Pancreas (tissue), 10 donors: ENCODE results near the gene ZDHHC11B. TPM values are rescaled to one million over a fixed set of nuclear protein-coding genes. Genes with fewer than 3 reads are reported as not detected.
"Not testable (repeated sequence)": the region's sequence is repeated elsewhere in the genome, so short reads cannot be mapped to it uniquely, and the experiment has no call there.

Experiments
- ATAC-seq, 4 donors: fragments of 200-7000 bp; cut with Tn5 transposase; one replicate each; pipeline versions ENCODE4 v1.8.0 to v1.9.1; 2020; ENCODE audit warnings: mild to moderate bottlenecking in 4 of 4, moderate library complexity in 4 of 4
- DNase-seq, 6 donors: peaks; one replicate each; pipeline ENCODE4 v3.0.0-alpha.2; 2020
- FAIRE-seq: peaks from 2 replicates; lab custom pipeline; 2012; peaks lifted over from hg19 to GRCh38; lab: Jason Lieb, UNC
- H3K27ac ChIP-seq, 4 donors: fragments of 200-600 bp; sonication (generic); 1 replicate in 3 of 4; 2 replicates in 1 of 4; pipeline versions ENCODE4 v1.5.0 to v1.8.0; 2020
- H3K27me3 ChIP-seq, 4 donors: fragments of 200-600 bp; one replicate each; pipeline ENCODE4 v1.8.0; 2021
- H3K36me3 ChIP-seq, 3 donors: fragments of 200-600 bp; sonication (generic) in 1 of 3; one replicate each; pipeline versions ENCODE4 v1.5.0 to v1.8.0; 2020 to 2021
- H3K4me1 ChIP-seq, 3 donors: fragments of 200-600 bp; one replicate each; pipeline ENCODE4 v1.8.0; 2021
- H3K4me3 ChIP-seq, 4 donors: fragments of 200-600 bp; sonication (generic) in 2 of 4; one replicate each; pipeline versions ENCODE4 v1.5.0 to v1.8.0; 2020 to 2021
- H3K9me3 ChIP-seq, 4 donors: fragments of 200-600 bp; one replicate each; pipeline ENCODE4 v1.8.0; 2021
- WGBS, 2 donors: extraction: QIAGEN DNeasy Blood & Tissue Kit; methylation state at CpG; one replicate each; pipeline ENCODE4 v1.1.7; 2013; 5-methylcytosine and 5-hydroxymethylcytosine counted together
- intact Hi-C, 3 donors: fragments of 100-400 bp; cut with DNase I; formaldehyde crosslinking; loops; one replicate each; pipeline versions ENCODE4 v1.11.1 to v1.14.2; 2022
- polyA plus RNA-seq, 2 donors: library from polyadenylated mRNA; stranded (reverse); fragments of 200-250 nt; gene quantifications; one replicate each; pipeline ENCODE4 v1.2.3, GENCODE V29; 2013
- total RNA-seq, 6 donors: library from RNA; stranded (reverse); fragmentation: NEBNext Ultra II Directional in 4 of 6; extraction: Animal tissue kit (Norgen Biotek cat#: 25700) in 4 of 6; gene quantifications; one replicate each; pipeline versions ENCODE4 v1.2.1 to v1.2.4, GENCODE V29; 2021 to 2023
- TF ChIP-seq, protein P1 (sequence below), 4 donors: fragments of 200-600 bp; sonication (generic) in 3 of 4; IDR thresholded peaks; one replicate each; pipeline versions ENCODE4 v1.5.0 to v1.8.0; 2021; ENCODE audit warnings: antibody characterized with exemption in 4 of 4
- donor health status: healthy with polysubstance abuse.
- donor health status: DM: no; HTN: no; CAD: no; lungs with moderate emphysema.
- donor health status: DM: no; HTN: no; CAD: no.
- donor health status: control.
- donor health status: control.
- donor health status: Bipolar disorder and iron deficiency.
- donor health status: DM: yes; HTN: yes; CAD: no.
- donor health status: DM: no; HTN: no; CAD: no.
- donor health status: DM: no; HTN: no; CAD: no.
- donor health status: DM: yes; HTN: yes; CAD: no.

The ZDHHC11B gene
- total and polyA plus RNA-seq, 8 donors, result 2.8 to 19.9 (median 6.2) TPM

DNA sequence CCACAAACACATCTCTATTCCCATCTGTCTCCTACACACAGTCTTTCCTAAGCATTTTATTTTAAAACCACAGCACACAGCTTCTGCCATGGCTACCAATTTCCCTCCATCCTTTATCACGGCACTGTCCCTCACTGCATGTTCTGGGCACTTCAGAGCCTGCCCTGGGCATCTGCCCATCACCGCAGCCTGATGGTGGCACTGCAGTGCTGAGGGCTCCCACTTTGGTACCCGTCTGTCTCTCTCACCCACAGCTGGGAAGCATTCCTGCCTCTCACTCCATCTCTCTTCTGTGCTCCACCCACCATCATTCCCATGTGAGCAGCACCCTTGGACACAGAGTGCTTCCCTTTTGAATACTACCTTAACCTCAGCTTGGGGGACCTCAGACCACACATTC lies 34.5 kb upstream of the ZDHHC11B start:
- Histone ChIP-seq H3K27ac (no peak overlapping the region), H3K4me3 (no peak overlapping the region), H3K9me3 (no peaks in the 10 kb centered on the region), H3K36me3 (no peaks in the 10 kb centered on the region), H3K27me3 (no peaks in the 10 kb centered on the region), H3K4me1 (no peaks in the 10 kb centered on the region)
- WGBS, 2 donors, result 84% methylated on average over 3 of the region's 3 CpGs; no CpG with 5 or more reads in 1 of the 2 donors
- DNase-seq (no peak), FAIRE-seq (no peak), ATAC-seq (no peak)
- intact Hi-C loops, result no loop called here
- TF ChIP-seq, protein P1, sequence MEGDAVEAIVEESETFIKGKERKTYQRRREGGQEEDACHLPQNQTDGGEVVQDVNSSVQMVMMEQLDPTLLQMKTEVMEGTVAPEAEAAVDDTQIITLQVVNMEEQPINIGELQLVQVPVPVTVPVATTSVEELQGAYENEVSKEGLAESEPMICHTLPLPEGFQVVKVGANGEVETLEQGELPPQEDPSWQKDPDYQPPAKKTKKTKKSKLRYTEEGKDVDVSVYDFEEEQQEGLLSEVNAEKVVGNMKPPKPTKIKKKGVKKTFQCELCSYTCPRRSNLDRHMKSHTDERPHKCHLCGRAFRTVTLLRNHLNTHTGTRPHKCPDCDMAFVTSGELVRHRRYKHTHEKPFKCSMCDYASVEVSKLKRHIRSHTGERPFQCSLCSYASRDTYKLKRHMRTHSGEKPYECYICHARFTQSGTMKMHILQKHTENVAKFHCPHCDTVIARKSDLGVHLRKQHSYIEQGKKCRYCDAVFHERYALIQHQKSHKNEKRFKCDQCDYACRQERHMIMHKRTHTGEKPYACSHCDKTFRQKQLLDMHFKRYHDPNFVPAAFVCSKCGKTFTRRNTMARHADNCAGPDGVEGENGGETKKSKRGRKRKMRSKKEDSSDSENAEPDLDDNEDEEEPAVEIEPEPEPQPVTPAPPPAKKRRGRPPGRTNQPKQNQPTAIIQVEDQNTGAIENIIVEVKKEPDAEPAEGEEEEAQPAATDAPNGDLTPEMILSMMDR (IDR thresholded peaks at IDR 0.05), result no peak

DNA sequence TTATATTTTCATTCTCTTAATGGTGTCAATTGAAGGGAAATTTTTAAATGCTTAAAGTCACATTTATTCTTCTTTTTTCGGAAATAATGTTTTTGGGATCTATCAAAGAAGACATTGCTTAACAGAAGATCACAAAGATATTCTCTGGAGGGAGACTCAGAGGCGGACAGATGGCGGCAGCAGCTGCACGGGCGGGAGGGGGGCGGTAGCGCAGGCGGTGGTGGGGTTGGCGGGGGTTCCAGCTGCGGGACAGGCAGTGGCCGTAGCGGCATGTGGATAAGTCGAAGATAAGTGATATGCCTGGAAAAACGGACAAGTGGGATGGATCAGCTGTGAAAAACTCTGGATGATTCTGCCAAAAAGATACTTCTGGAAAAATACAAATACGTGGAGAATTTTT lies 31.6 kb upstream of the ZDHHC11B start:
- H3K36me3 ChIP-seq, result no peaks in the 10 kb centered on the region
- FAIRE-seq (no peak), ATAC-seq (no peak), DNase-seq (no peak)
- no peak overlapping the region for H3K27ac ChIP-seq
- H3K27me3 ChIP-seq, result no peaks in the 10 kb centered on the region
- WGBS, 2 donors, result 93% methylated on average over 15 of the region's 15 CpGs; no CpG with 5 or more reads in 1 of the 2 donors
- H3K9me3 ChIP-seq, result no peaks in the 10 kb centered on the region
- no peak overlapping the region for H3K4me3 ChIP-seq
- TF ChIP-seq, protein P1 (IDR thresholded peaks at IDR 0.05), result no peak
- no peaks in the 10 kb centered on the region for H3K4me1 ChIP-seq
- intact Hi-C loops, result no loop called here

DNA sequence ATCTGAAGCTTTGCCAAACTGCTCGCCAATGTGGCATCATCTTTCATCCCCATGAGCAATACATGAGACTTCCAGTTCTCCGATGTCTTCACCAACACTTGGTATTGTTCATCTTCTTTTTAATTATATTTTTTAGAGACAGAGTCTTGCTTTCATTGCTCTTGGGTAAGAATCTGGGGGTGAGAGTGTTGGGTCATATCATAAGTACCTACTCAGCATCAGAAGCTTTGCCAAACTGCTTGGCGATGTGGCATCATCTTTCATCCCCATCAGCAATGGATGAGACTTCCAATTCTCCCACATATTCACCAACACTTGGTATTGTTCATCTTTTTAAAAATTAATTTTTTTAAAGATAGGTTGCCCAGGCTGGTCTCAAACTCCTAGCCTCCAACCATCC lies 30.9 kb upstream of the ZDHHC11B start:
- no peak overlapping the region for H3K4me3 ChIP-seq
- no peak for DNase-seq
- WGBS, 2 donors, result 100% methylated on average over 3 of the region's 3 CpGs; no CpG with 5 or more reads in 1 of the 2 donors
- no peaks in the 10 kb centered on the region for H3K27me3 ChIP-seq
- H3K4me1 ChIP-seq, result no peaks in the 10 kb centered on the region
- no peak for ATAC-seq
- TF ChIP-seq, protein P1 (IDR thresholded peaks at IDR 0.05), result no peak
- no peaks in the 10 kb centered on the region for H3K36me3 ChIP-seq
- no peaks in the 10 kb centered on the region for H3K9me3 ChIP-seq
- FAIRE-seq, result no peak
- intact Hi-C loops, result no loop called here
- H3K27ac ChIP-seq, result no peak overlapping the region

DNA sequence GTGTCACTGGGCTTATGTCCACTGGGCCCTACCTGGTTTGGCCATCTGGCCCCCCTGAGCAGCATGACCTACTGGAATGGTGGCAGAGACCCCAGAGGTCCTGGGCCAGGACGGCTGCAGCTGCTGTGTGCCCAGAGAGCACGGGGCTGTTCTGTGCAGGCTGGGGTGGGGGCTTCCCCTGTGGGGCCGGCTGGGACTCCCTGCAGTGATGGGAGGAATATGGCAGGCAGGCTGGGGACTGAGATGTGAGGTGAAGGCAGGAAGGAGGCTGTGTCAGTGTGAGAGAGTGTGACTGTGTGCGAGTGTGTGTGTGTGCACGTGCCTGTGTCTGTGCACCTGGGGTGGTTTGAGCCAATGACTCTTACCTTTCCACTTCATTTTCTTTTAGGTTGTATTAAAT lies 29.0 kb upstream of the ZDHHC11B start:
- DNase-seq, H3K27ac ChIP-seq, H3K4me1 ChIP-seq, H3K27me3 ChIP-seq, ATAC-seq, FAIRE-seq, intact Hi-C loops, H3K9me3 ChIP-seq, H3K4me3 ChIP-seq, H3K36me3 ChIP-seq: not testable (repeated sequence)
- WGBS, 2 donors, result 88% methylated on average over 5 of the region's 5 CpGs; no CpG with 5 or more reads in 1 of the 2 donors

DNA sequence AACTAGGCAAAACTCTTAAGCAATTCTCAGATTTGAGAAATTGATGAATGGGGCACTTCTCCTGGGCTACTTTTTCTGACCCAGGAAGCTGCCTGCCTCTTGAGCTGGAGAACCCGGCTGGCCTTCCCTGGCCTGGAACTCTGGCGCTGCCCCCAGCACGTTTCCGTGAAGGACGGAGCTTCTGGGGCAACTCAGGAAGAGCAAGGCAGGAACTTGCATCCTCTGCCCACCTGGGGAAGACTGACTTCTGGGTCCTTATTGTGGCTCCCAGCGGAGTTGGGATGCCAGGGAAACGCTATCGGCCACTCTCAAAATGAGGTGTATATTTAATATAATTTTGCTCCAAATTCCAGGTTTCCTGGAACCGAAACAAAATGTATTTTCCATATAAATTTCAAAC lies 26.9 kb upstream of the ZDHHC11B start:
- intact Hi-C loops, H3K36me3 ChIP-seq, H3K27me3 ChIP-seq, DNase-seq, H3K27ac ChIP-seq, FAIRE-seq, H3K4me1 ChIP-seq, H3K4me3 ChIP-seq, H3K9me3 ChIP-seq: not testable (repeated sequence)
- 61 to 83% methylated on average over 6 to 8 of the region's 9 CpGs for WGBS, 2 donors
- ATAC-seq, result peak in 1 of 4 donors; percentile 44

DNA sequence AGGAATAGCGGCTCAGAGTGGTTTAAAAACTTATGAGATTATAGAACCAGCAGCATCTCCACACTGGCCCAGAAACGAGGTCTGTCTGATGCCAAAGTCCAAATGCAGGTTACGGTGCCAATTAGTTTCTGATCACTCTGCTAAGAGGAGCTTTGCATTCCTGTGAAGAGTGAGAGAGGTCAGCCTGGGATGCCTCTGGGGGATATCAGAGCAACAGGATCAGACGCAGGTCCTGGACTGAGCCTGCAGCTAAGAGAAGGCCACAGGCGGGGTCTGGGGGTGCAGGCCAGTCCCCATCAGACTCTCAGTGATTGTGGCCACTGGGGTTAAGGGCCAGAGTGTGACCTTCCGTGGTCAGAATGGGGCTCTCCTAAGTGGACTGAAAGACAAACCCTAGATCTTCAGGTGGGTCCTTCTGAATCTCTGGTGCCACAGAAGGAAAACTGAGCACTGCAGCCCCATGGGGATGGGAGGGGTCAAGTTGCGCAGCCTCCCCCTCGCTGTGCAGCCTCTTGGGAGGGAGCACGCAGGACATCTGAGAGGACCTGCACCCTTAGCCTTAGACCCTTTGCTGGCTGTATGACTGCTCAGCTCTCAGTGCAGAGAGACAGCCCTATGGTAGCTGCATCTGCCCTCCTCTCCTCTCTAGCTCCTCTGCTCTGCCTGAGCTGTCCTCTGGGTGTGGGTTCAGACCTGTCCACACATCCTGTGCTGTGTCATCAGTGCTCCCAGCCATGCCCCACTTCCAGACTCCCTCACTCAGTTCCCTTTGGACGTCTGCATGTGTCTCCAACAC lies 23.4 kb upstream of the ZDHHC11B start:
- intact Hi-C loops, H3K4me1 ChIP-seq, H3K27me3 ChIP-seq, H3K9me3 ChIP-seq, DNase-seq, FAIRE-seq, H3K36me3 ChIP-seq, ATAC-seq, H3K27ac ChIP-seq, H3K4me3 ChIP-seq: not testable (repeated sequence)
- WGBS, 2 donors, result 71 to 94% methylated on average over 4 to 6 of the region's 10 CpGs
